Effector memory CD8-positive, alpha-beta T cell (primary cell): ENCODE results near the gene HTT.

ENCODE experiments used
- ATAC-seq: fragments of 150-1000 bp; cut with Tn5 transposase; replicated peaks from 2 replicates; pipeline ENCODE4 v1.10.0; 2021; ENCODE audit warnings: mild to moderate bottlenecking, moderate library complexity
- DNase-seq, 3 experiments: peaks; one replicate each; pipeline ENCODE4 v3.0.0; 2021
- H3K27ac Mint-ChIP-seq, 2 donors: one replicate each; pipeline ENCODE4 v1.8.0; 2022; ENCODE audit warnings: mild to moderate bottlenecking in 2 of 2, mixed read lengths in 2 of 2, moderate library complexity in 2 of 2
- H3K27me3 Mint-ChIP-seq, 2 donors: one replicate each; pipeline ENCODE4 v1.8.0; 2022; ENCODE audit warnings: mixed read lengths in 2 of 2
- H3K36me3 Mint-ChIP-seq: one replicate; pipeline ENCODE4 v1.8.0; 2022; ENCODE audit warnings: mild to moderate bottlenecking, moderate library complexity, mixed read lengths; ENCODE audit not compliant: insufficient read depth
- H3K4me1 Mint-ChIP-seq, 2 donors: one replicate each; pipeline ENCODE4 v1.8.0; 2022; ENCODE audit warnings: low read depth in 2 of 2, mixed read lengths in 2 of 2
- H3K4me3 Mint-ChIP-seq, 2 donors: one replicate each; pipeline ENCODE4 v1.8.0; 2022; ENCODE audit warnings: mild to moderate bottlenecking in 2 of 2, mixed read lengths in 2 of 2, moderate library complexity in 2 of 2
- H3K9me3 Mint-ChIP-seq, 2 donors: one replicate each; pipeline ENCODE4 v1.8.0; 2022; ENCODE audit warnings: mixed read lengths in 2 of 2

Gene HTT

DNA sequence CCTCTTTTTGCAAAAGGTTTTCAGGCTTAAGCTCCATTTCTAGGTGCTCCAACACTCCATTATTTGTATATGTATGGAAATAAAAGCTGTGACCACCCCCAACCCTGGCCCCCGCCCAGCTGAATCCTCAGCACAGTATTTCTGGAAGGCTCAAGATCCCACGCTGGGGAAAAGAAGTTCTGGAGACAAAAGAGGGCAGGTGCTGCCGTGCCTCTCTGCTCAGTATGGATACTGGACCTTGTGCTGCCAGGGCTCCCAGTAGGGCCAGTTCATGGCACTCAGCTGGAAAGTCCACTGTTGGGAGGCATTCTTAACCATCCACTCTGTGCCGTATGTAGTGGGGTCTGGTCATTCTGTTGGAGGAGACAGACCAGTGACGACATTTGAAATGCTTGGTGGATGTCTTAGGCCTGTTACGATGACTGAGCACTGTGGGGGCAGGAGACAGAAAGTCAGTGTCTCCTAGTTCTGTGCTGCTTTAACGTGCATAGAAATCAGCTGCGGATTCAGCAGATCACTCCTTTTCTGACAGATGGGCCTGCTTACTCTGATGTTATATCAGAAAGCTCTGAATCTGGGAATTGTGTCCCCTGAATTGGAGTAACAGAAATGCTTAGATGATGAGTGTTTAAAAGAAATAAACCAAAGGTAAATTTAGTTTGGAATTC lies 126.1 kb downstream of the HTT start:
- DNase-seq (no peak), ATAC-seq (no peak)
- H3K27ac Mint-ChIP-seq = peak overlapping the region; percentile 53 to 90
- peaks cover 49 to 60% of the 10 kb centered on the region in 2 donors for H3K4me1 Mint-ChIP-seq
- no peaks in the 10 kb centered on the region for H3K27me3 Mint-ChIP-seq
- H3K4me3 Mint-ChIP-seq = no peak overlapping the region
- H3K36me3 Mint-ChIP-seq = peaks cover 32% of the 10 kb centered on the region
- H3K9me3 Mint-ChIP-seq = no peaks in the 10 kb centered on the region

DNA sequence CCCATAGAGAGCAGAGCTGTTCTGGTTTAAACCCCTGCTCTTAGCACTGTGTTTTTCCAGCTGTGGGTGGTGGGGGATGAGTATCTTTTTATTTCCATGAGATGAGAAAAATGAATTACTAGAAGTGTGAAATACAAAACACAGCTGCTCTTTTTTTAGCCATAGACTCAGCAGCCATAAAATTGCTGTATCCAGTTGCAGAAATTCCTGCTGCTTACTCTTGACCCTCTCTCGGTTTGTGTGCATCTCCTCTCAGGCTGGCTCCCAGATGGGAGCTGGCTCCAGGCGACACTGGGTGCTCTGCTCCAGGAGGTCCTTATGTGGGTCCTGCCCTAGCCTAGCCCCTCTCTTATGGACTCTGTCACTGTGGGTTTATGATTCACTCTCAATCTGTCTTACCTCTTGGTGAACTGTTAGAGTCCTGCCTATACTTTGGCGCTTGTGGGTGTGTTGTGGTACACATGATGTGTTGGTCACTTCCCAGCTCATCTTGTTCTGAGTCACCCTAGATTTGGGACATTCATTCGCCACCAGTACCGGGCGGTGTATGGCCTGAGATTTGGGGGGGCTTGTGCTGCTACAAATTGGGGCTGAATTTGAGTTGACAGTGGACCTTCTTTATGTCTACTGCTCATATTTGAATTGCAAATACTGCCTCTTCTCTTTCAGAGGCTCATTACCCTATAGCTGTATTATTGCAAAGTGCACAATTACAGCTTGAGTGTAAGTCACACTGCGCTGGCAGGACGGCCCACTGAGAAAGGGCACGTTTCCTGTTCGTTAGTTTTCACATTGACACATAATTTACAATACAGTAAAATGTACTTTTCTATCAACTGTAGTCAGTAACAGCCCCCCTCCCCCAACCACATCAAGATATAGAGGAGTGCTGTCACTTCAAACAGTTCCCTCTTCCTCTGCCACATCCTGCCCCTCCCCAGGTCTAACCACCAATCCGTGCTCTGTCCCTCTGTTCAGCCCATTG lies 127.5 kb downstream of the HTT start:
- peaks cover 35 to 52% of the 10 kb centered on the region in 2 donors for H3K4me1 Mint-ChIP-seq
- peaks cover 35% of the 10 kb centered on the region for H3K36me3 Mint-ChIP-seq
- H3K27me3 Mint-ChIP-seq = no peaks in the 10 kb centered on the region

GRCh38 chr4:3202836-3203820 lies 128.6 kb downstream of the HTT start:
- Mint-ChIP-seq H3K36me3 (peaks cover 35% of the 10 kb centered on the region), H3K4me3 (peak overlapping the region; percentile 78 to 80), H3K9me3 (no peaks in the 10 kb centered on the region), H3K27me3 (no peaks in the 10 kb centered on the region), H3K4me1 (peaks cover 25 to 42% of the 10 kb centered on the region in 2 donors), H3K27ac (peak overlapping the region; percentile 90 to 95)
- DNase-seq (peak in 1 of 3 experiments; percentile 17), ATAC-seq (peak; percentile 39)

More for the DNA sequence above, 127.5 kb downstream of the HTT start:
- H3K9me3 Mint-ChIP-seq = no peaks in the 10 kb centered on the region
- DNase-seq = peak; percentile 61 to 75 (median 71)
- ATAC-seq = peak; percentile 92
- H3K4me3 Mint-ChIP-seq = peak overlapping the region; percentile 78 to 80
- H3K27ac Mint-ChIP-seq = peak overlapping the region; percentile 90 to 95

DNA sequence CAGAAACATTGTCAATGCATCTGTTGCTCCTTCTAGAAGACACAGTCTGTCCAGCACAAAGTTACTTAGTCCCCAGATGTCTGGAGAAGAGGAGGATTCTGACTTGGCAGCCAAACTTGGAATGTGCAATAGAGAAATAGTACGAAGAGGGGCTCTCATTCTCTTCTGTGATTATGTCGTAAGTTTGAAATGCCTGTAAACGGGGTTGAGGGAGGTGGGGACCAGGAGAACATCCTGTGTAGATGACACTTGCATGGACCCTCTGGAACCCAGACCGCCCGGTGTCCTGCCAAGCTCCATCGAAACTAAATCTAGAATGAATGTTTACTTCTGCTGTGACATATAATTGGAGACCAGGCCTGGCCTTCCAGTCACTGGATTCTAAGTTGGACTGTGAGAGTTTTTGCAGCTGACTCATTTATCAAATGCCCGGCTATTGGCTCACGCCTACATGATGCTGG lies 129.5 kb downstream of the HTT start:
- Mint-ChIP-seq H3K36me3 (peaks cover 41% of the 10 kb centered on the region), H3K9me3 (no peaks in the 10 kb centered on the region), H3K4me3 (peak overlapping the region; percentile 78 to 80), H3K27ac (peak overlapping the region; percentile 90 to 95), H3K4me1 (peaks cover 25 to 42% of the 10 kb centered on the region in 2 donors), H3K27me3 (no peaks in the 10 kb centered on the region)
- DNase-seq = no peak
- ATAC-seq = no peak

GRCh38 chr4:3205995-3206394 lies 131.5 kb downstream of the HTT start:
- H3K9me3 Mint-ChIP-seq = no peaks in the 10 kb centered on the region
- DNase-seq = no peak
- H3K4me1 Mint-ChIP-seq = peaks cover 25 to 41% of the 10 kb centered on the region in 2 donors
- peaks cover 53% of the 10 kb centered on the region for H3K36me3 Mint-ChIP-seq
- no peak overlapping the region for H3K27ac Mint-ChIP-seq
- ATAC-seq = no peak
- no peak overlapping the region for H3K4me3 Mint-ChIP-seq
- H3K27me3 Mint-ChIP-seq = no peaks in the 10 kb centered on the region

DNA sequence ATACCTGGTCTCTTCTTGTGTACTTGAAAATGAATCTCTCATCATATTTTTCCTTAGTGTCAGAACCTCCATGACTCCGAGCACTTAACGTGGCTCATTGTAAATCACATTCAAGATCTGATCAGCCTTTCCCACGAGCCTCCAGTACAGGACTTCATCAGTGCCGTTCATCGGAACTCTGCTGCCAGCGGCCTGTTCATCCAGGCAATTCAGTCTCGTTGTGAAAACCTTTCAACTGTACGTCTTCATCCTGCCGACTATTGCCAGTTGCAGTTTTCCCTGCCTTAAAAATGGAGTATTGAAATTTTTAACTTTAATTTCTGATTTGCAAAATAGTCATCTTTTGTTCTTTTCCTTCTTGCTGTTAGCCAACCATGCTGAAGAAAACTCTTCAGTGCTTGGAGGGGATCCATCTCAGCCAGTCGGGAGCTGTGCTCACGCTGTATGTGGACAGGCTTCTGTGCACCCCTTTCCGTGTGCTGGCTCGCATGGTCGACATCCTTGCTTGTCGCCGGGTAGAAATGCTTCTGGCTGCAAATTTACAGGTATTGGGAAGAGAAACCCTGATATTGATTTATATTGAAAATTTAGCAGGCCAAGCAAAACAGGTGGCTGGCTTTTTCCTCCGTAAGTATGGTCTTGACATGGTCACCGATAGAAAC lies 132.1 kb downstream of the HTT start:
- no peak overlapping the region for H3K4me3 Mint-ChIP-seq
- H3K4me1 Mint-ChIP-seq = peaks cover 23 to 37% of the 10 kb centered on the region in 2 donors
- DNase-seq (no peak), ATAC-seq (no peak)
- no peaks in the 10 kb centered on the region for H3K27me3 Mint-ChIP-seq
- H3K27ac Mint-ChIP-seq = no peak overlapping the region
- peaks cover 54% of the 10 kb centered on the region for H3K36me3 Mint-ChIP-seq
- no peaks in the 10 kb centered on the region for H3K9me3 Mint-ChIP-seq

DNA sequence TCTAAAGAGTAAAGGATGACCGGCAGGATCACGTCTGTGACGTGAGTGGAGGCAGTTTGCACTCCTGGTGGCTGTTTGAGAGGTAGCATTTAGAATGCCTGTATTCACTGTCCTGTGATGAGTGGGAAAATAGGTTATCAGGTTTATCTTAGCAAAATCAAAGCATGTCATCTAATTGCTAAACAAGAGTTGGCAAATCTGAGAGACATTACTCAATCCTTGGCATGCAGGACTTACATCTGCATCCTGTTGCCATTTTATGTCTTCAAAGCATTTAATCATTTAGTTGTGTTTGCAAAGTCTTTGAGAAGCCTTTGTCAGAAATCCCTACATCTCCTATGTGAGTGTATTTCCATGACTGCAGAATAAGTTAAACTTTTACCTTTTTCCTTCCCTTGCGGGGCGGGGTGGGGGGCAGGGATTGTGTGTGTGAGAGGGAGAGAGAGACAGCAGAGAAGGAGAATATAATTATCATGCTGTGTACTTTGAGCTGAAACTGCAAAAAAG lies 133.1 kb downstream of the HTT start:
- no peak for DNase-seq
- H3K27me3 Mint-ChIP-seq = no peaks in the 10 kb centered on the region
- no peak overlapping the region for H3K4me3 Mint-ChIP-seq
- no peak for ATAC-seq
- H3K36me3 Mint-ChIP-seq = peaks cover 57% of the 10 kb centered on the region
- H3K4me1 Mint-ChIP-seq = peaks cover 13 to 28% of the 10 kb centered on the region in 2 donors
- H3K27ac Mint-ChIP-seq = no peak overlapping the region
- H3K9me3 Mint-ChIP-seq = no peaks in the 10 kb centered on the region

DNA sequence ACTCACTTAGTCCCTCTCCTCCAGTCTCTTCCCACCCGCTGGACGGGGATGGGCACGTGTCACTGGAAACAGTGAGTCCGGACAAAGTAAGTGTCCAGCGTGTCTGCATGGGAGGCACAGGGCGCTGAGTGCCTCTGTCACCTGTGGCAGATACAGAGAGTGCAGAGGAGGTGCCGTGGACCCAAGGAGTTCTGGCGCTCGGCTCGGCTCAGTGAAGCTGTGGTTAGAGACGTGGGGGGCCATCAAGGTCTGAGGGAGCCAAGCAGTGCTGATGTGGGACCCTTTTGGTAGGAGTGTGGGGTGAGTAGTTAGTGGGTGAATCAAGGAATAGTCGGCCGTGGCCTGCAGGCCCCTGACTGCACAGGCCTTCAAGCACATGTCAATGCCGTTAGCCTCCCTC lies 134.3 kb downstream of the HTT start:
- no peak for DNase-seq
- Mint-ChIP-seq H3K36me3 (peaks cover 60% of the 10 kb centered on the region), H3K4me1 (peaks cover 3 to 15% of the 10 kb centered on the region in 2 donors), H3K4me3 (no peak overlapping the region), H3K9me3 (no peaks in the 10 kb centered on the region), H3K27ac (no peak overlapping the region), H3K27me3 (no peaks in the 10 kb centered on the region)
- ATAC-seq = no peak

DNA sequence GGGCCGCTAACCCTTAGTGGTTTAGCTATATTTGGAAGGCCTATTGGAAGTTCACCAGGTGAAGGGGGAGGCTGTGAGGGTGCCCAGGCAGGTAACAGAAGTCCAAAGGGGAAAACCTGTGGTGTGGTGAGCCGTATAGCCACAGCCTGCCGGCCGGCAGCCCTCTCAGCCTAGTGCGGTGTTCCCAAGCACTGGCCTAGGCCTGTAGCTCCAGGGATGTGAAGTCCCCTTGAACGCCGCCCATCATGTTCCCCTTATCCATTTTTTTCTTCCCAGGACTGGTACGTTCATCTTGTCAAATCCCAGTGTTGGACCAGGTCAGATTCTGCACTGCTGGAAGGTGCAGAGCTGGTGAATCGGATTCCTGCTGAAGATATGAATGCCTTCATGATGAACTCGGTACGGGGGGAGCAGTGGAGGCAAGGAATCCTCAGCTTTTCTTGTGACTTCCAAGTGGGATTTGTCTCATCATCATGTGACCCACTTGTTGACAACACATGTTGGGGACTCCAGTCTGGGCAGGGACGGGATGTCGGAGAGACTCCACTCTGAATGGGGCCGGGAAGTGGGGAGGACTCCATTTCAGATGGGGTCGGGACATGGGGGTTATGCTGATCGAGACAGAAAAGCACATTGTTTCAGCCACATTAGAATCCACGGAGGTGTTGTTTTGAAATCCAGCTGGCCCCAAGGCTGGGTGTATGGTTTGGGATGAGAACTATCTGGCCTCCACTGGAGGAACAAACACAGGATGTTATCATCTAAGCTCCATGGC lies 135.3 kb downstream of the HTT start:
- H3K4me1 Mint-ChIP-seq = peaks cover 0 to 6% of the 10 kb centered on the region in 2 donors

DNA sequence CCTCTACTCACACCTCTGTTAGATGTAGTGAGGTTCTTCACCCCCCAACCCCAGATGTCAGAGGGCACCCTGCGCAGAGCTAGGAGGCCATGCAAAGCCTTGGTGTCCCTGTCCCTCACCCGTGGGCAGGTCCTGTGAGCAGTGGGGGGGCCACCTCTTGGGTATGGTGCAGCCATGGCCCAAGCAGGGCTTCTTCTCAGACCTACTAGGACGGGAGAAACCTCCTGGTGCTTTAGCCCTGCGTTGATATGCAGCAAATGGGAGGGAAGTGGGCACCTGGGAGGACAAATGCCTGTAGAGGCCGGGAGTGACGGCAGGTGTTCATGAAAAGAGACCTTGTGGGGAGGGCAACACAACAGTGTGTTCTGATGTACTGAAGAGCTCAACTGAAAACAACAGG lies 136.0 kb downstream of the HTT start:
- ATAC-seq (no peak), DNase-seq (no peak)
- Mint-ChIP-seq H3K4me3 (no peak overlapping the region), H3K36me3 (peaks cover 72% of the 10 kb centered on the region), H3K4me1 (peaks cover 0 to 6% of the 10 kb centered on the region in 2 donors), H3K27ac (no peak overlapping the region), H3K9me3 (no peaks in the 10 kb centered on the region), H3K27me3 (no peaks in the 10 kb centered on the region)

More for the DNA sequence above, 135.3 kb downstream of the HTT start:
- H3K4me3 Mint-ChIP-seq = no peak overlapping the region
- no peak for ATAC-seq
- H3K27ac Mint-ChIP-seq = peak overlapping the region in 1 of 2 donors; percentile 35
- no peaks in the 10 kb centered on the region for H3K9me3 Mint-ChIP-seq
- H3K36me3 Mint-ChIP-seq = peaks cover 64% of the 10 kb centered on the region
- no peak for DNase-seq
- H3K27me3 Mint-ChIP-seq = no peaks in the 10 kb centered on the region

DNA sequence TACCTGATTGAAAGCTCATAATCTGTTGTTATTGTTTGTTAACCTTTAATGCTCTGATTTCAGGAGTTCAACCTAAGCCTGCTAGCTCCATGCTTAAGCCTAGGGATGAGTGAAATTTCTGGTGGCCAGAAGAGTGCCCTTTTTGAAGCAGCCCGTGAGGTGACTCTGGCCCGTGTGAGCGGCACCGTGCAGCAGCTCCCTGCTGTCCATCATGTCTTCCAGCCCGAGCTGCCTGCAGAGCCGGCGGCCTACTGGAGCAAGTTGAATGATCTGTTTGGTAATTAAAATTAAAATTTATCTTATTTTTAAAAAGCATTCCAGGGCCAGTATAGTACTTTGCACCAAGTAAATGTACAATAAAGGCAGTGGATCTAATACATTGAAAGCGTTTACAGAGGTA lies 137.4 kb downstream of the HTT start:
- peaks cover 71% of the 10 kb centered on the region for H3K36me3 Mint-ChIP-seq
- no peak overlapping the region for H3K27ac Mint-ChIP-seq
- no peaks in the 10 kb centered on the region for H3K27me3 Mint-ChIP-seq
- H3K4me1 Mint-ChIP-seq = no peaks in the 10 kb centered on the region
- H3K4me3 Mint-ChIP-seq = no peak overlapping the region
- H3K9me3 Mint-ChIP-seq = no peaks in the 10 kb centered on the region
- no peak for DNase-seq
- no peak for ATAC-seq
